Measurements from ENCODE around the gene FAM118B. TPM values are rescaled to one million over a fixed set of nuclear protein-coding genes. Genes with fewer than 3 reads are reported as not detected.

The FAM118B gene
- total and polyA plus RNA-seq, 4 donors, result 3.7 to 12.0 (median 6.6) TPM

DNA sequence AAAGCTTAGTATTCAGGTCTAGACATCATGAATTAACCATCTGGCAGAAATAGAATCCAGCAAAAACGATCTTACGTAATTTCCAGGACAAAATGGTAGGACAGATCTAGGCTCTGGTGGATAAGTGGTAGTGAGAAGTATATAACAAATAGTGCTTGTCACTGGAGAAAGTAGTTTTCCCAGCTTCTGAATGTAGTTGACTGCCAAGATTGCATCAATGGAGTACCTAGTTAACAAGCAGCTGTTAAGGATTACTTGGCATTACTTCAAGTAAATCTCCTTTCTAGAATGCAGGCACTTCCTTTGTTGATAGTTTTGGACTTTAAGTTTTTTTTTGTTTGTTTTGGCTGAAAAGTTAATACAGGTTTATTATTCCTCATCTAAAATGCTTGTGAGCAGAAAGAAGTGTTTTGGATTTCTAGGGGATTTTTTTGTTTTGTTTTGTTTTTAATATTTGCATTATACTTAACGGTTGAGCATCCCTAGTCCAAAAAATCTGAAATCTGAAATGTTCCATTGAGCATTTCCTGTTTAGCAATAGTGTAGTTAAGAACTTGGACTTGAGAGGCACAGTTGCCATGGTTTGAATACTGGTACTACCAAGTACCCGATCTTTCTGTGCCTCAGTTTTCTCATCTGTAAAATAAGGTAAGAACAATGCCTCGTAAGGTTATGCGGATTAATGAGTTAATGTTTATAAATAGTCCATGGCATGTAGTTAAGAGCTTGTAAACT, 20.3 kb downstream of the FAM118B start:
- 75% methylated on average over 6 of the region's 6 CpGs for WGBS
- TF ChIP-seq HNF4A (conservative IDR thresholded peaks at IDR 0.05), result peak in 1 of 2 donors; percentile 5
- no peak for TF ChIP-seq EGR1 (IDR thresholded peaks at IDR 0.05; ENCODE audit: low read depth in 2 of 2)
- Histone ChIP-seq H3K4me3 (ENCODE audit: low read depth in 1 of 3, low read length in 3 of 3) (no peak overlapping the region), H3K27me3 (ENCODE audit: control insufficient read depth in 4 of 4, insufficient read depth in 4 of 4, low read length in 3 of 4) (no peaks in the 10 kb centered on the region), H3K36me3 (ENCODE audit: control insufficient read depth in 4 of 4, insufficient read depth in 3 of 4, low read depth in 1 of 4, low read length in 3 of 4) (peaks cover 0 to 6% (median 2%) of the 10 kb centered on the region in 4 donors), H3K4me1 (ENCODE audit: control insufficient read depth in 4 of 4, insufficient read depth in 4 of 4, low read length in 3 of 4) (peaks cover 4 to 10% (median 7%) of the 10 kb centered on the region in 4 donors), H3K27ac (ENCODE audit: low read depth in 1 of 2, low read length in 2 of 2) (no peak overlapping the region), H3K9me3 (ENCODE audit: control insufficient read depth in 4 of 4, low read length in 3 of 4) (no peaks in the 10 kb centered on the region), H3K9ac (ENCODE audit: low read depth in 1 of 2, low read length in 2 of 2) (no peak overlapping the region)
- no peak for DNase-seq (ENCODE audit: low spot score)

DNA sequence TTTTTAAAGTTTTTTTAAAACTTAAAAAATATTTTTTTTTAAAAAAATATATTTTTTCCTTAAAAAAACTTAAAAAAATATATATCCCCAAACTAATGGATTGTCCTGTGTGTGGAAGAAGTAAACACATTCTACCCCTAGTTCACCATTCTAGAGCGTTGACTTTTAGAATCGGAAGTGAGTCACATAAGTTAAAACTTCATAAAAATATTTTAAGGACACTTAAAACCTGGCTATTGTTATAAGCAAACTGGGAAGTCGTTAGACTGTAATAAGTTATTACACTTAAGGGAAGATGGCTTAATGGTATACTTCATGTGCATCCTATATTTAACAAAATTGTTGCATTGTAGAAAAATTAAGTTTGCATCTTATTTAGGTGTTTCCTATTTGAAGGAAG, 21.1 kb downstream of the FAM118B start:
- Histone ChIP-seq H3K9me3 (ENCODE audit: control insufficient read depth in 4 of 4, low read length in 3 of 4) (no peaks in the 10 kb centered on the region), H3K36me3 (ENCODE audit: control insufficient read depth in 4 of 4, insufficient read depth in 3 of 4, low read depth in 1 of 4, low read length in 3 of 4) (peaks cover 0 to 6% (median 2%) of the 10 kb centered on the region in 4 donors), H3K4me3 (ENCODE audit: low read depth in 1 of 3, low read length in 3 of 3) (no peak overlapping the region), H3K27ac (ENCODE audit: low read depth in 1 of 2, low read length in 2 of 2) (no peak overlapping the region), H3K9ac (ENCODE audit: low read depth in 1 of 2, low read length in 2 of 2) (no peak overlapping the region), H3K4me1 (ENCODE audit: control insufficient read depth in 4 of 4, insufficient read depth in 4 of 4, low read length in 3 of 4) (peaks cover 4 to 10% (median 7%) of the 10 kb centered on the region in 4 donors), H3K27me3 (ENCODE audit: control insufficient read depth in 4 of 4, insufficient read depth in 4 of 4, low read length in 3 of 4) (no peaks in the 10 kb centered on the region)
- DNase-seq (ENCODE audit: low spot score), result no peak
- TF ChIP-seq FOXA2 (IDR thresholded peaks at IDR 0.05) (no peak), NR2F2 (IDR thresholded peaks at IDR 0.05) (no peak), RXRA (IDR thresholded peaks at IDR 0.05) (no peak), HNF4A (conservative IDR thresholded peaks at IDR 0.05) (no peak)
- WGBS, result 94% methylated on average over 3 of the region's 3 CpGs

DNA sequence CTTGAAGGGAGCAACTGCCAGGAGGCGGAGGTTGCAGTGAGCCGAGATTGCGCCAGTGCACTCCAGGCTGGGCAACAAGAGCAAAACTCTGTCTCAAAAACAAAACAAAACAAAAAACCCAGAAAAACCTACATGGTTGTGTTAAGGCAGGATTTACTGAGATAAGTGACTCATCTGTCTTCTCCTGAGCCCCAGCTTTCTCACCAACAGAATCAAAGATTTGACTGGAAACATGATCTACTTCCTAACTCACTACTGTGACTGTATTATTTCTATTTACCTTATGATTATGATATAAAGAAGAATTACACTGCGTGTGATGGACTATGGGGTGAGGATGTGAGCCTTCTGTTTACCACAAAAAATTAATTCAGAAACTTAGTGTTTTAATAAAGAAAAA, 21.8 kb downstream of the FAM118B start:
- WGBS, result 98% methylated on average over 4 of the region's 4 CpGs

More for the DNA sequence above, 21.8 kb downstream of the FAM118B start:
- peaks cover 0 to 6% (median 4%) of the 10 kb centered on the region in 4 donors for H3K36me3 ChIP-seq (ENCODE audit: control insufficient read depth in 4 of 4, insufficient read depth in 3 of 4, low read depth in 1 of 4, low read length in 3 of 4)
- H3K4me3 ChIP-seq (ENCODE audit: low read depth in 1 of 3, low read length in 3 of 3), result no peak overlapping the region
- TF ChIP-seq EGR1 (IDR thresholded peaks at IDR 0.05; ENCODE audit: low read depth in 2 of 2) (no peak), YY1 (IDR thresholded peaks at IDR 0.05) (no peak), GABPA (IDR thresholded peaks at IDR 0.05 in 1 of 2, conservative IDR thresholded peaks at IDR 0.05 in 1 of 2) (no peak), JUND (IDR thresholded peaks at IDR 0.05) (no peak), FOXA2 (IDR thresholded peaks at IDR 0.05) (no peak), HNF4G (IDR thresholded peaks at IDR 0.05) (no peak), FOXA1 (IDR thresholded peaks at IDR 0.05) (no peak), TAF1 (conservative IDR thresholded peaks at IDR 0.05) (no peak), RAD21 (IDR thresholded peaks at IDR 0.05) (no peak), RXRA (IDR thresholded peaks at IDR 0.05) (no peak), NR2F2 (IDR thresholded peaks at IDR 0.05) (no peak), SP1 (IDR thresholded peaks at IDR 0.05) (no peak), HNF4A (conservative IDR thresholded peaks at IDR 0.05) (no peak)
- TF ChIP-seq, protein P1, sequence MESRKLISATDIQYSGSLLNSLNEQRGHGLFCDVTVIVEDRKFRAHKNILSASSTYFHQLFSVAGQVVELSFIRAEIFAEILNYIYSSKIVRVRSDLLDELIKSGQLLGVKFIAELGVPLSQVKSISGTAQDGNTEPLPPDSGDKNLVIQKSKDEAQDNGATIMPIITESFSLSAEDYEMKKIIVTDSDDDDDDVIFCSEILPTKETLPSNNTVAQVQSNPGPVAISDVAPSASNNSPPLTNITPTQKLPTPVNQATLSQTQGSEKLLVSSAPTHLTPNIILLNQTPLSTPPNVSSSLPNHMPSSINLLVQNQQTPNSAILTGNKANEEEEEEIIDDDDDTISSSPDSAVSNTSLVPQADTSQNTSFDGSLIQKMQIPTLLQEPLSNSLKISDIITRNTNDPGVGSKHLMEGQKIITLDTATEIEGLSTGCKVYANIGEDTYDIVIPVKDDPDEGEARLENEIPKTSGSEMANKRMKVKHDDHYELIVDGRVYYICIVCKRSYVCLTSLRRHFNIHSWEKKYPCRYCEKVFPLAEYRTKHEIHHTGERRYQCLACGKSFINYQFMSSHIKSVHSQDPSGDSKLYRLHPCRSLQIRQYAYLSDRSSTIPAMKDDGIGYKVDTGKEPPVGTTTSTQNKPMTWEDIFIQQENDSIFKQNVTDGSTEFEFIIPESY (IDR thresholded peaks at IDR 0.05), result no peak
- TF ChIP-seq, protein P2, sequence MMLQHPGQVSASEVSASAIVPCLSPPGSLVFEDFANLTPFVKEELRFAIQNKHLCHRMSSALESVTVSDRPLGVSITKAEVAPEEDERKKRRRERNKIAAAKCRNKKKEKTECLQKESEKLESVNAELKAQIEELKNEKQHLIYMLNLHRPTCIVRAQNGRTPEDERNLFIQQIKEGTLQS (IDR thresholded peaks at IDR 0.05), result no peak
- TF ChIP-seq, protein P3, sequence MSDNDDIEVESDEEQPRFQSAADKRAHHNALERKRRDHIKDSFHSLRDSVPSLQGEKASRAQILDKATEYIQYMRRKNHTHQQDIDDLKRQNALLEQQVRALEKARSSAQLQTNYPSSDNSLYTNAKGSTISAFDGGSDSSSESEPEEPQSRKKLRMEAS (IDR thresholded peaks at IDR 0.05), result no peak
- TF ChIP-seq, protein P4, sequence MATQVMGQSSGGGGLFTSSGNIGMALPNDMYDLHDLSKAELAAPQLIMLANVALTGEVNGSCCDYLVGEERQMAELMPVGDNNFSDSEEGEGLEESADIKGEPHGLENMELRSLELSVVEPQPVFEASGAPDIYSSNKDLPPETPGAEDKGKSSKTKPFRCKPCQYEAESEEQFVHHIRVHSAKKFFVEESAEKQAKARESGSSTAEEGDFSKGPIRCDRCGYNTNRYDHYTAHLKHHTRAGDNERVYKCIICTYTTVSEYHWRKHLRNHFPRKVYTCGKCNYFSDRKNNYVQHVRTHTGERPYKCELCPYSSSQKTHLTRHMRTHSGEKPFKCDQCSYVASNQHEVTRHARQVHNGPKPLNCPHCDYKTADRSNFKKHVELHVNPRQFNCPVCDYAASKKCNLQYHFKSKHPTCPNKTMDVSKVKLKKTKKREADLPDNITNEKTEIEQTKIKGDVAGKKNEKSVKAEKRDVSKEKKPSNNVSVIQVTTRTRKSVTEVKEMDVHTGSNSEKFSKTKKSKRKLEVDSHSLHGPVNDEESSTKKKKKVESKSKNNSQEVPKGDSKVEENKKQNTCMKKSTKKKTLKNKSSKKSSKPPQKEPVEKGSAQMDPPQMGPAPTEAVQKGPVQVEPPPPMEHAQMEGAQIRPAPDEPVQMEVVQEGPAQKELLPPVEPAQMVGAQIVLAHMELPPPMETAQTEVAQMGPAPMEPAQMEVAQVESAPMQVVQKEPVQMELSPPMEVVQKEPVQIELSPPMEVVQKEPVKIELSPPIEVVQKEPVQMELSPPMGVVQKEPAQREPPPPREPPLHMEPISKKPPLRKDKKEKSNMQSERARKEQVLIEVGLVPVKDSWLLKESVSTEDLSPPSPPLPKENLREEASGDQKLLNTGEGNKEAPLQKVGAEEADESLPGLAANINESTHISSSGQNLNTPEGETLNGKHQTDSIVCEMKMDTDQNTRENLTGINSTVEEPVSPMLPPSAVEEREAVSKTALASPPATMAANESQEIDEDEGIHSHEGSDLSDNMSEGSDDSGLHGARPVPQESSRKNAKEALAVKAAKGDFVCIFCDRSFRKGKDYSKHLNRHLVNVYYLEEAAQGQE (IDR thresholded peaks at IDR 0.05), result no peak
- TF ChIP-seq, protein P5, sequence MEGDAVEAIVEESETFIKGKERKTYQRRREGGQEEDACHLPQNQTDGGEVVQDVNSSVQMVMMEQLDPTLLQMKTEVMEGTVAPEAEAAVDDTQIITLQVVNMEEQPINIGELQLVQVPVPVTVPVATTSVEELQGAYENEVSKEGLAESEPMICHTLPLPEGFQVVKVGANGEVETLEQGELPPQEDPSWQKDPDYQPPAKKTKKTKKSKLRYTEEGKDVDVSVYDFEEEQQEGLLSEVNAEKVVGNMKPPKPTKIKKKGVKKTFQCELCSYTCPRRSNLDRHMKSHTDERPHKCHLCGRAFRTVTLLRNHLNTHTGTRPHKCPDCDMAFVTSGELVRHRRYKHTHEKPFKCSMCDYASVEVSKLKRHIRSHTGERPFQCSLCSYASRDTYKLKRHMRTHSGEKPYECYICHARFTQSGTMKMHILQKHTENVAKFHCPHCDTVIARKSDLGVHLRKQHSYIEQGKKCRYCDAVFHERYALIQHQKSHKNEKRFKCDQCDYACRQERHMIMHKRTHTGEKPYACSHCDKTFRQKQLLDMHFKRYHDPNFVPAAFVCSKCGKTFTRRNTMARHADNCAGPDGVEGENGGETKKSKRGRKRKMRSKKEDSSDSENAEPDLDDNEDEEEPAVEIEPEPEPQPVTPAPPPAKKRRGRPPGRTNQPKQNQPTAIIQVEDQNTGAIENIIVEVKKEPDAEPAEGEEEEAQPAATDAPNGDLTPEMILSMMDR (IDR thresholded peaks at IDR 0.05; ENCODE audit: low read depth, low read length, missing input control), result no peak
- no peaks in the 10 kb centered on the region for H3K27me3 ChIP-seq (ENCODE audit: control insufficient read depth in 4 of 4, insufficient read depth in 4 of 4, low read length in 3 of 4)
- H3K4me1 ChIP-seq (ENCODE audit: control insufficient read depth in 4 of 4, insufficient read depth in 4 of 4, low read length in 3 of 4), result peaks cover 4 to 10% (median 7%) of the 10 kb centered on the region in 4 donors
- H3K9me3 ChIP-seq (ENCODE audit: control insufficient read depth in 4 of 4, low read length in 3 of 4), result no peaks in the 10 kb centered on the region
- no peak overlapping the region for H3K27ac ChIP-seq (ENCODE audit: low read depth in 1 of 2, low read length in 2 of 2)
- H3K9ac ChIP-seq (ENCODE audit: low read depth in 1 of 2, low read length in 2 of 2), result no peak overlapping the region
- no peak for DNase-seq (ENCODE audit: low spot score)
